Activated CD8-positive, alpha-beta T cell treated with anti-CD3 and anti-CD28 coated beads for 36 hours (primary cell): ENCODE data around the gene RUFY3. TPM values are rescaled to one million over a fixed set of nuclear protein-coding genes. Genes with fewer than 3 reads are reported as not detected.
A peak's percentile ranks its signal among the peaks of the same experiment; 100 is the strongest.

Experiments used
- ATAC-seq: fragments of 200-7000 bp; cut with Tn5 transposase; one replicate; pipeline ENCODE4 v1.10.0; 2021; ENCODE audit warnings: mild to moderate bottlenecking, moderate library complexity
- CTCF ChIA-PET: fragments of 350-600 bp; sonication (Branson Sonifier 250); formaldehyde crosslinking; loops from one replicate; lab custom pipeline; 2021; ENCODE audit warnings: antibody characterized with exemption; lab: Charles Lee
- POLR2A ChIA-PET: fragments of 350-600 bp; sonication (Branson Sonifier 250); formaldehyde crosslinking; loops from one replicate; lab custom pipeline; 2021; ENCODE audit warnings: antibody characterized with exemption; lab: Charles Lee
- DNase-seq: peaks from one replicate; pipeline ENCODE4 v3.0.0-alpha.2; 2020
- H3K27ac Mint-ChIP-seq: one replicate; pipeline ENCODE4 v1.8.0; 2021; ENCODE audit warnings: mild to moderate bottlenecking, mixed read lengths
- H3K27me3 Mint-ChIP-seq: one replicate; pipeline ENCODE4 v1.8.0; 2021; ENCODE audit warnings: mixed read lengths
- H3K36me3 Mint-ChIP-seq: one replicate; pipeline ENCODE4 v1.8.0; 2021; ENCODE audit warnings: low read depth, mixed read lengths
- H3K4me1 Mint-ChIP-seq: one replicate; pipeline ENCODE4 v1.8.0; 2021; ENCODE audit warnings: low read depth, mixed read lengths
- H3K4me3 Mint-ChIP-seq: one replicate; pipeline ENCODE4 v1.8.0; 2021; ENCODE audit warnings: mild to moderate bottlenecking, moderate library complexity, mixed read lengths
- H3K9me3 Mint-ChIP-seq: one replicate; pipeline ENCODE4 v1.8.0; 2021; ENCODE audit warnings: mixed read lengths
- intact Hi-C: fragments of 100-400 bp; cut with micrococcal nuclease; formaldehyde crosslinking; loops from one replicate; pipeline ENCODE4 v1.10.0; 2022
- total RNA-seq, 2 experiments: library from RNA; stranded (reverse); gene quantifications; one replicate each; pipeline ENCODE4 v1.2.3, GENCODE V29; 2021
- TF ChIP-seq, protein P1 (sequence below): fragments of 200-600 bp; IDR thresholded peaks from one replicate; pipeline ENCODE4 v1.8.0; 2022; ENCODE audit warnings: antibody characterized with exemption, mild to moderate bottlenecking

RUFY3 gene
- total RNA-seq, 2 experiments from 2014 or later = 13.6 to 17.5 TPM

- Mint-ChIP-seq H3K27ac (no peak overlapping the region), H3K27me3 (no peaks in the 10 kb centered on the region), H3K4me3 (no peak overlapping the region), H3K4me1 (peaks cover 9% of the 10 kb centered on the region), H3K36me3 (no peaks in the 10 kb centered on the region), H3K9me3 (no peaks in the 10 kb centered on the region)
- TF ChIP-seq, protein P1, sequence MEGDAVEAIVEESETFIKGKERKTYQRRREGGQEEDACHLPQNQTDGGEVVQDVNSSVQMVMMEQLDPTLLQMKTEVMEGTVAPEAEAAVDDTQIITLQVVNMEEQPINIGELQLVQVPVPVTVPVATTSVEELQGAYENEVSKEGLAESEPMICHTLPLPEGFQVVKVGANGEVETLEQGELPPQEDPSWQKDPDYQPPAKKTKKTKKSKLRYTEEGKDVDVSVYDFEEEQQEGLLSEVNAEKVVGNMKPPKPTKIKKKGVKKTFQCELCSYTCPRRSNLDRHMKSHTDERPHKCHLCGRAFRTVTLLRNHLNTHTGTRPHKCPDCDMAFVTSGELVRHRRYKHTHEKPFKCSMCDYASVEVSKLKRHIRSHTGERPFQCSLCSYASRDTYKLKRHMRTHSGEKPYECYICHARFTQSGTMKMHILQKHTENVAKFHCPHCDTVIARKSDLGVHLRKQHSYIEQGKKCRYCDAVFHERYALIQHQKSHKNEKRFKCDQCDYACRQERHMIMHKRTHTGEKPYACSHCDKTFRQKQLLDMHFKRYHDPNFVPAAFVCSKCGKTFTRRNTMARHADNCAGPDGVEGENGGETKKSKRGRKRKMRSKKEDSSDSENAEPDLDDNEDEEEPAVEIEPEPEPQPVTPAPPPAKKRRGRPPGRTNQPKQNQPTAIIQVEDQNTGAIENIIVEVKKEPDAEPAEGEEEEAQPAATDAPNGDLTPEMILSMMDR = no peak
- ATAC-seq (no peak), DNase-seq (no peak)
- CTCF ChIA-PET = interaction anchor here (1.0 kb wide), 1 partner anchor 9 kb away, joined by 4 read pairs; no protein-coding TSS in a partner anchor
- intact Hi-C loops = no loop called here
- POLR2A ChIA-PET = no interaction called here
Measured at GRCh38 chr4:70743731-70744130, 22.0 kb downstream of the RUFY3 start.

GRCh38 chr4:70746179-70746839, 24.5 kb downstream of the RUFY3 start:
- ChIA-PET POLR2A (interaction anchor here (1.0 kb wide), 1 partner anchor 43 kb away, joined by 3 read pairs; no protein-coding TSS in a partner anchor), CTCF (interaction anchor here (2.0 kb wide), 1 partner anchor 10 kb away, joined by 10 read pairs; no protein-coding TSS in a partner anchor)
- Mint-ChIP-seq H3K27ac (no peak overlapping the region), H3K4me3 (no peak overlapping the region), H3K9me3 (no peaks in the 10 kb centered on the region), H3K27me3 (no peaks in the 10 kb centered on the region), H3K4me1 (peaks cover 10% of the 10 kb centered on the region), H3K36me3 (no peaks in the 10 kb centered on the region)
- TF ChIP-seq, protein P1 = no peak
- DNase-seq (no peak), ATAC-seq (no peak)
- intact Hi-C loops = no loop called here

- ChIA-PET CTCF (no interaction called here), POLR2A (no interaction called here)
- intact Hi-C loops = no loop called here
- Mint-ChIP-seq H3K4me1 (peaks cover 5% of the 10 kb centered on the region), H3K36me3 (no peaks in the 10 kb centered on the region), H3K9me3 (no peaks in the 10 kb centered on the region), H3K27ac (no peak overlapping the region), H3K4me3 (no peak overlapping the region), H3K27me3 (no peaks in the 10 kb centered on the region)
- ATAC-seq (no peak), DNase-seq (no peak)
- TF ChIP-seq, protein P1 = no peak
Measured at GRCh38 chr4:70747874-70748273, 26.1 kb downstream of the RUFY3 start.

- ChIA-PET CTCF (interaction anchor here (0.8 to 4.1 kb wide), 3 partner anchors 10 to 14 kb away, joined by 3 to 20 read pairs (median 4); no protein-coding TSS in a partner anchor), POLR2A (interaction anchor here (0.6 to 3.3 kb wide), 3 partner anchors 12 to 119 kb away, joined by 3 to 14 read pairs (median 5); no protein-coding TSS in a partner anchor)
- no peak overlapping the region for H3K4me3 Mint-ChIP-seq
- H3K36me3 Mint-ChIP-seq = no peaks in the 10 kb centered on the region
- intact Hi-C loops = no loop called here
- peaks cover 5% of the 10 kb centered on the region for H3K4me1 Mint-ChIP-seq
- H3K27ac Mint-ChIP-seq = no peak overlapping the region
- no peaks in the 10 kb centered on the region for H3K27me3 Mint-ChIP-seq
- TF ChIP-seq, protein P1 = no peak
- no peak for DNase-seq
- ATAC-seq = peak; percentile 81
- no peaks in the 10 kb centered on the region for H3K9me3 Mint-ChIP-seq
Measured at GRCh38 chr4:70749313-70749712, 27.5 kb downstream of the RUFY3 start.

DNA sequence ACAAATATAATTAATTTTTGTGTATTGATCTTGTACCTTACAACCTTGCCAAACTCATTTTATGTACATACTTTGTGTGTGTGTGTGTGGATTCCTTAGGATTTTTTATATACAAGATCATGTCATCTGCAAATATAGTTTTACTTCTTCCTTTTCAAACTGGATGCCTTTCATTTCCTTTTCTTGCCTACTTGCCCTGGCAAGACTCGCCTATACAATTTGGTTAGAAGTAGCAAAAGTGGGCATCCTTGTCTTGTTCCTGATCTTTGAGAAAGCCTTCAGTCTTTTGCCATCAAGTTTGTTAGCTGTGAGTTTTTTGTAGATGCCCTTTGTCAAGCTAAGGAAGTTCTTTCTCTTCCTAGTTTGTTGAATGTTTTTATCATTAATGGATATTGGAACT, 30.5 kb downstream of the RUFY3 start:
- Mint-ChIP-seq H3K4me1 (peaks cover 5% of the 10 kb centered on the region), H3K27ac (no peak overlapping the region), H3K36me3 (peaks cover 1% of the 10 kb centered on the region), H3K27me3 (no peaks in the 10 kb centered on the region), H3K9me3 (peaks cover 3% of the 10 kb centered on the region), H3K4me3 (no peak overlapping the region)
- ChIA-PET CTCF (interaction anchor here (4.1 kb wide), 1 partner anchor 17 kb away, joined by 20 read pairs; no protein-coding TSS in a partner anchor), POLR2A (no interaction called here)
- ATAC-seq (no peak), DNase-seq (no peak)
- intact Hi-C loops = no loop called here
- TF ChIP-seq, protein P1 = no peak
